ENCODE results near the gene C3orf62. TPM values are rescaled to one million over a fixed set of nuclear protein-coding genes. Genes with fewer than 3 reads are reported as not detected.
"Not testable (repeated sequence)": the region's sequence is repeated elsewhere in the genome, so short reads cannot be mapped to it uniquely, and the experiment has no call there.

Gene C3orf62
- total and polyA plus RNA-seq, 4 donors = 0.96 to 3.1 (median 1.6) TPM

- no peak overlapping the region for H3K27ac ChIP-seq (ENCODE audit: low read depth in 1 of 2, low read length in 2 of 2)
- H3K27me3 ChIP-seq (ENCODE audit: control insufficient read depth in 4 of 4, insufficient read depth in 4 of 4, low read length in 3 of 4) = no peaks in the 10 kb centered on the region
- H3K4me3 ChIP-seq (ENCODE audit: low read depth in 1 of 3, low read length in 3 of 3) = no peak overlapping the region
- WGBS = 96% methylated on average over 3 of the region's 3 CpGs
- no peak for DNase-seq (ENCODE audit: low spot score)
- no peaks in the 10 kb centered on the region for H3K36me3 ChIP-seq (ENCODE audit: control insufficient read depth in 4 of 4, insufficient read depth in 3 of 4, low read depth in 1 of 4, low read length in 3 of 4)
- no peaks in the 10 kb centered on the region for H3K9me3 ChIP-seq (ENCODE audit: control insufficient read depth in 4 of 4, low read length in 3 of 4)
- TF ChIP-seq ZBTB33 (IDR thresholded peaks at IDR 0.05) (no peak), HNF4G (IDR thresholded peaks at IDR 0.05) (no peak), RAD21 (IDR thresholded peaks at IDR 0.05) (no peak), FOXA2 (IDR thresholded peaks at IDR 0.05) (no peak), GABPA (IDR thresholded peaks at IDR 0.05 in 1 of 2, conservative IDR thresholded peaks at IDR 0.05 in 1 of 2) (no peak), ATF3 (IDR thresholded peaks at IDR 0.05) (no peak), YY1 (IDR thresholded peaks at IDR 0.05) (no peak), TAF1 (conservative IDR thresholded peaks at IDR 0.05) (no peak), NR2F2 (IDR thresholded peaks at IDR 0.05) (no peak), CTCF (IDR thresholded peaks at IDR 0.05; ENCODE audit: low read depth, low read length, missing input control) (no peak), RXRA (IDR thresholded peaks at IDR 0.05) (no peak), SP1 (IDR thresholded peaks at IDR 0.05) (no peak)
- H3K9ac ChIP-seq (ENCODE audit: low read depth in 1 of 2, low read length in 2 of 2) = no peak overlapping the region
- no peaks in the 10 kb centered on the region for H3K4me1 ChIP-seq (ENCODE audit: control insufficient read depth in 4 of 4, insufficient read depth in 4 of 4, low read length in 3 of 4)
Measured at GRCh38 chr3:49222002-49222401, 55.0 kb downstream of the C3orf62 start.

- not testable (repeated sequence) for H3K4me1 ChIP-seq (ENCODE audit: control insufficient read depth in 4 of 4, insufficient read depth in 4 of 4, low read length in 3 of 4); H3K27ac ChIP-seq (ENCODE audit: low read depth in 1 of 2, low read length in 2 of 2); H3K9me3 ChIP-seq (ENCODE audit: control insufficient read depth in 4 of 4, low read length in 3 of 4); H3K36me3 ChIP-seq (ENCODE audit: control insufficient read depth in 4 of 4, insufficient read depth in 3 of 4, low read depth in 1 of 4, low read length in 3 of 4); H3K27me3 ChIP-seq (ENCODE audit: control insufficient read depth in 4 of 4, insufficient read depth in 4 of 4, low read length in 3 of 4); H3K9ac ChIP-seq (ENCODE audit: low read depth in 1 of 2, low read length in 2 of 2); H3K4me3 ChIP-seq (ENCODE audit: low read depth in 1 of 3, low read length in 3 of 3); DNase-seq (ENCODE audit: low spot score)
- 90% methylated on average over 6 of the region's 6 CpGs for WGBS
Measured at GRCh38 chr3:49220985-49221563, 56.0 kb downstream of the C3orf62 start.

GRCh38 chr3:49219132-49219531 lies 57.9 kb downstream of the C3orf62 start:
- Histone ChIP-seq H3K4me3 (ENCODE audit: low read depth in 1 of 3, low read length in 3 of 3) (no peak overlapping the region), H3K36me3 (ENCODE audit: control insufficient read depth in 4 of 4, insufficient read depth in 3 of 4, low read depth in 1 of 4, low read length in 3 of 4) (no peaks in the 10 kb centered on the region), H3K27me3 (ENCODE audit: control insufficient read depth in 4 of 4, insufficient read depth in 4 of 4, low read length in 3 of 4) (no peaks in the 10 kb centered on the region), H3K9me3 (ENCODE audit: control insufficient read depth in 4 of 4, low read length in 3 of 4) (no peaks in the 10 kb centered on the region), H3K9ac (ENCODE audit: low read depth in 1 of 2, low read length in 2 of 2) (no peak overlapping the region), H3K27ac (ENCODE audit: low read depth in 1 of 2, low read length in 2 of 2) (no peak overlapping the region), H3K4me1 (ENCODE audit: control insufficient read depth in 4 of 4, insufficient read depth in 4 of 4, low read length in 3 of 4) (no peaks in the 10 kb centered on the region)
- 93% methylated on average over 6 of the region's 6 CpGs for WGBS
- no peak for DNase-seq (ENCODE audit: low spot score)
- no peak for TF ChIP-seq ATF3 (IDR thresholded peaks at IDR 0.05)
- TF ChIP-seq HNF4G (IDR thresholded peaks at IDR 0.05) = no peak
- no peak for TF ChIP-seq TAF1 (conservative IDR thresholded peaks at IDR 0.05)
- TF ChIP-seq SP1 (IDR thresholded peaks at IDR 0.05) = no peak
- no peak for TF ChIP-seq NR2F2 (IDR thresholded peaks at IDR 0.05)
- no peak for TF ChIP-seq RXRA (IDR thresholded peaks at IDR 0.05)
- TF ChIP-seq EGR1 (IDR thresholded peaks at IDR 0.05; ENCODE audit: low read depth in 2 of 2) = no peak
- no peak for TF ChIP-seq GABPA (IDR thresholded peaks at IDR 0.05 in 1 of 2, conservative IDR thresholded peaks at IDR 0.05 in 1 of 2)
- TF ChIP-seq MAX (IDR thresholded peaks at IDR 0.05) = no peak
- TF ChIP-seq RAD21 (IDR thresholded peaks at IDR 0.05) = no peak
- TF ChIP-seq CTCF (IDR thresholded peaks at IDR 0.05; ENCODE audit: low read depth, low read length, missing input control) = no peak
- TF ChIP-seq YY1 (IDR thresholded peaks at IDR 0.05) = no peak
- TF ChIP-seq HNF4A (conservative IDR thresholded peaks at IDR 0.05) = no peak
- no peak for TF ChIP-seq JUND (IDR thresholded peaks at IDR 0.05)
